CD4-positive, alpha-beta T cell treated with Interleukin-21 for 1 hour (primary cell): Measurements from ENCODE around the gene SART3.
"Not testable (repeated sequence)": the region's sequence is repeated elsewhere in the genome, so short reads cannot be mapped to it uniquely, and the experiment has no call there.

Source experiments
- DNase-seq: peaks from one replicate; pipeline ENCODE4 v3.0.0-alpha.2; 2020

SART3 gene

DNA sequence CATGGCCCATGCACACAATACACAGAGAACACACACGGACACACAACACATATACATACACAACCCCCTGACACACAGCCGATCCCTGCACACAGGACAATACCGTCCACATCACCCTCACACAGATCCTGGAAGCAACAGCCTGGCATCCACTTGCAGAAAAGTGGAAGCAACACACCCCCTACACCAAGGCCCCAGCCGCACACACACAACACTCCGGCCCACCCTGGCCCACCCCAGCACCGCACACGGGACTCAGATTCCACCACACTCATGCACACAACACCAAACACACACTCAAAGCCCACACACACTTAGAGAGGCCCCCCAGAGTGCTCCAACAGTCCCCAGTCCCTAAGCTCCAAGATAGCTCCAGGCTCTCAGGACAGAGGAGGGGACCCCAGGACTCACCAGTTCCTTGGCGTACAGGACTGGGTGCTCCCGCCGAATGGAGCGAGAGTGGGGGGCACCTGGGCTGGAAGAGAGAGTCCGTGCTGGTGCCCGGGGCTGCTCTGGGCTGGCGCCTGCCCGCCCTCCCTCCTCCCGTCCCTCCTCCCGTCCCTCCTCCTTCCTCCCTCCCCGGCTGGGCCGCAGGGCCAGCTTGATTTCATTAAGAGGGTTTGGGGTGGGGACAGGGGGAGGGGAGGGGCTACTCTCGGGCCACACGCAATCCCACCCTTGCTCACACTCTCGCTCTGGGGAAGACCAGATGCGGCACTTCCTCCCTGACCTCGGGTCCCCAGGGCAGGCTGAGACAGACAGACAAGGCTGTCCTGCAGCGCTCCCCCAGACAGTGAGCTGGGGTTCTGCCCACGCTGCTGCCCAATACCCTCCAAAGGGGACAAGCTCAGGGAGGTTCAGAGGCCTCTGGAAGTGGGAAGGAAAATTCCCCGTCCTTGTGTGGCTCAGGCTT, 36.8 kb upstream of the SART3 start, which contains the start of gene TMEM119:
TMEM119 (minus strand) TSS at position 526 of the 913 bp plus-strand sequence. CDS start 5,701 bp downstream, outside the sequence.
- DNase-seq = no peak

DNA sequence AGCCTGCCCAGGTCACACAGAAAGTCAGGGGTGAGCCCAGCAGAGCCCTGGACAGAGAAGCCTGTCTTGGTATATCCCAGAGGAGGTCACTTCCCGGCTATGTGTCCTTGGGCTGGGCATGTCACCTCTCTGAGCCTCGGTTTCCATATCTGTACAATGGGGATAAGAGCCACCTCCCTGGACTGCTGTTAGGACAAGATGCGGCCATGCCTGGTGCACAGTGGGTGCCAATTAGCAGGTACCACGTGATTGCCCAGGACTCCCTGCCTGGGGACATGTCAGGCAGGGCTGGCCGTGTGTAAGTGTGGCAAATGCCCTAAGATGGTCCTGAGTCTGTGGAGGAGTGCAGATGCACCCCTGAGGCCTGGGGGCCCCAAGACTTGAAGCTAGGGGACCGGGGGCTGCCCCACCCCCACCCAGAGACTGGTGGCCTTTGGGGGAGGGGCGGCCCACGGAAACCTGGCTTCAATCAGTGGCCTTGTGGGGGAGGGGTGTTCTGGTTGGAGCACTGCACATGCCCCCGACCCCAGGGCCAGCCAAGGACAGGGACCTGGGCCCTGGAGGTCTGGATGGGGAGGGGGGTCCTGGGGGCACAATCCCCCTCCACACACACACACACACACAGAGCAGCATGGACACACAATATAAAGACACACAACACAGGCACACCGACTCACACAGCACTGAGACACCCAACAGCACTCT, 36.0 kb upstream of the SART3 start:
- DNase-seq = no peak

DNA sequence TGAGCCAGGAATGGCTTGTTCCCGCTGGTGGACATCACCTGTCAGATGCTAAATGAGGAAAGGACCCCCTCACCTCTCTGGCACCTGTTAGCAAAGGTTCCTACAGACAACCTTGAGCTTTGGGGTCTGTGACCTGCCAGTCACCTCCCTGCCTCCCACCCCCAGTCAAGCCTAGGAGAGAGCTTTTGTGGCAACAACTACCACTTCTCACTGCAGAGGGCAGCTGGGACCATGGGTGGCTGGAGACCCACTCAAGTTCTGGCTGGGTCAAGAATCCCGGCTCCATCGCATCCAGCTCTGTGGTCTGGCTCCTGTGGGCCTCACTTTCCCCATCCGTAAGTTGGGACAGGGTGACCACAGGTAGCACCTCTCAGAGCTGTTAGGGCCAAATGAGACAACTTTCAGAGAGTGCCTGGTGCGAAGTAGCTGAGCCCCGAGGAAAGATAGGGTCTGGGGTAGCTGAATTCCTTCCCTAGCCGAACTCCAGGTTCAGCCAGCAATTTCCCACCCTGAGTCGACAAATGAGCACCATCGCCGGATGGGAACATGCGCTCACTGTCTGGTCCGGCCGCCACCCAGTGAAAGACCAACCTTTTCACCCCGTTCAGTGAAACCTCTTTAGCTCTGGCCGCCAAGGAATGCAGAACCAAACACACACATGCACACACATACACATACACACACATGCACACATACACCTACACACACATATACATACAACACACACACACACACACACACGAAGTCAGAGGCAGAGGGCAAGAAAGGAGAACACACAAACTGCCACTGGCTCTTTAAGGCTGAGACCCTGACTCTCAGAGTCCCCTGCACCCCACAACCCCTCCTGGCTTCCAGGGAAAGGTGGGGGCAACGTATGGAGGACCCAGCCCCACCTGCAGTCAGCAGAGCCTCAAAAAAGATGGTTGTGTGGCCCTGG, 35.0 kb upstream of the SART3 start:
- no peak for DNase-seq

DNA sequence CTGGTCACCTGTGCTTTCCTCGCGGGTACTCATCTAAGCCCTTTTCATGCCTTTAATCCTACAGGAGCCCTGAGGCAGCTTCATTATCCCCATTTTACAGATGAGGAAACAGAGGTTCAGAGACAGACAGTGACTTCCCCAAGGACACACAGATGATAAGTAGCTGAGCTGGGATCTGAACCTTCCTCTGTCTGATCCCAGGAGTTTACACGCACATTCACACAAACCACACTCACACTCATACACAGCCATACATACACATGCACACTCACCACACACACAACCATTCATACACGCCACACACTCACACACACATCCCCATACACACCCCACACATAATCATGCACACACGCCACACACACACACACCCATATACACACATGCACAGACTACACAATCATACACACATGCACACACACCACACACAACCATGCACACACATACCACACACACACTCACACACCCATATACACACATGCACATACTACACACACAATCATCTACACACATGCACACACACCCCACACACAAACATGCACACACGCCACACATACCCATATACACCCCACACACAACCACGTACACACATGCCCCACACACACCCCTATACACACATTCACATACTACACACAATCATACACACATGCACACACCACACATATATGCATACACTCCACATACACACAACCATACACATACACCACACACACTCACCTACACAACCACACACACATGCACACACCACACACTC, 34.2 kb upstream of the SART3 start:
- no peak for DNase-seq

DNA sequence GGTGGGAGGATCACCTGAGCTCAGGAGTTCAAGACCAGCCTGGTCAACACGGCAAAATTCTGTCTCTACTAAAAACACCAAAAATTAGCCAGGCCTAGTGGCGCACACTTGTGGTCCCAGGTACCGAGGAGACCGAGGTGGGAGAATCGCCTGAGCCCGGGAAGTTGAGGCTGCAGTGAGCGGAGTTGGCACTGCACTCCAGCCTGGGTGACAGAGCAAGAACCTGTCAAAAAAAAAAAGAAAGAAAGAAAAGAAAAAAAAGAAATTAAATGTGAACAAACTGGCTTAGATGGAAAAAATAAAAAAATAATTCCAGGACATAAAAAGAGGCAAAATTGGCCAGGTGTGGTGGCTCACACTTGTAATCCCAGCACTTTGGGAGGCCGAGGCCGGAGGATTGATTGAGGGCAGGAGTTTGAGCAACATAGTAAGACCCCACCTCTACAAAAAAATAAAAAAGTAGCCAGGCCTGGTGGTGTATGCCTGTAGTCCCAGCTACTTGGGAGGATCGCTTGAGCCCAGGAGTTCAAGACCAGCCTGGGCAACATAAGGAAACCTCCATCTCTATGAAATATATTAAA, 33.4 kb upstream of the SART3 start:
- no peak for DNase-seq

DNA sequence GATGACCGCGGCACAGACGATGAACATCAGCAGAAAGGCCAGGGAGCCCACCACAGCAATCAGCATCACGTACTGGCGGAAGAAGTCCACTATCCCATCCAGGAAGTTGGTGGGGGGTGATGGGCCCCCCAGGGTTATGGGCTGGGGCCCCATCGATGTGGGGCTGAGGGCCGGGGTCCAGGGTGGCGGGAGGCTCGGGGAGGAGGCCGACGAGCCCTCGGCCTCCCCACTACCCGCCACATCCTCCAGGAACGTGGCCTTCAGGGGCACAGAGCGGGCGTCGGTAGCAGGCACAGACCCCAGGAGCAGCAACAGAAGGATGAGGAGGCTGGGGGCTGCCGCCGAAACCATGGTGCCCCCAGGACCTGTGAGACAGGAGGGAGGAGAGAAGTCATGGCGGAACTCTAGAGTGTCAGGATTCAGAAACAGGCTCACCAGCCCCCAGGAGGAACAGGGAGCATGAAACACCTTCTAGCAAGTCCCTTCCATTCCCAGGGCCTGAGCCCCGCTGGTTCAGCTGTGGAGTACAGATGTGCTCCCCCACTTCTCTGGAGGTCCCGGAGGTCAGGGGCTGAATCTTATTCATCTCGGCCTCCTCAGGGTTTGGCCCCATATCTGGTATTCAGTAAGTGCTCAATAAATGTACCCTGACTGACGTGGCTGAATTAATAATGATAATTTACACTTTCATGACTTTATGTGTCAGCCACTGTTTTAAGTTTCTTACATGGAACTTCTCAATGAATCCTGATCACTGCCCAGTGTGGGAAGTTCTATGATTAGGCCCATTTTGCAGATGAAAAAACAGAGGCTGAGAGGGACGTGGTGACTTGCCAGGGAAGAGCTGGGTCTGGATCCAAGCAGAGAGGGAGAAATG, 31.3 kb upstream of the SART3 start:
- no peak for DNase-seq

DNA sequence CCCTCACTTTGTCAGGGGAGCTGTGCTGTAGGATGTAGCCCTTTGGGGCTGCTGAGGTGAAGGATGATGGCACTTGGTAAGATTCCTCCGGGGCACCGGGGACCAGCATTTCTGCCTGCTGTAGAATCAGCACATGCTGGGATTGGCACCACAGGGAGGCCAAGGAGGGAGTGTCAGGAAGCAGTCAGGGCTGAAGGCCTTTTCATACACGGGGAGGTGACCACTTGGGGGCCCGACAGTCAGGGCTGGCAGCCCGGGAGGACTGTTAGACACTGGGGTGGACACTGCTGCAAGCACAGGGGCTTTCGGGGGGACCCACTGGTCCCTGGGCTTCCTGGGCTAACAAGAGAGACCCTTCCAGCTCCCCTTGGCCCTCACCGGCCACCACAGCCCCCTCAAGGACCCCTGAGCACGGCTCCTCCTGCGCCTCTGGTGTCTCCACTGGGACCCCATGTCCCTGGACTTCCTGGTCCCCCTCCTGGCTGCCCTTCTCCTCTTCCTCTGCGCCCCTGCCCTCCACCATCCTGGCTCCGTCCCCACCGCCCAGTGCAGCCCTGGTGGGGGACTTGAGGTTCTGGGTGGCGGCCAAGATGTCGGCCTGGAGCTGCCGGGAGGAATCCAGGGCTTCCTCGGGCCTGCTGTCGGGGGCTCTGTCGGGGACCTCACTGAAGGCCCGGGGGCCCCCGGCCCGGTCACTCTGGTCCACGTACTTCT, 30.5 kb upstream of the SART3 start:
- DNase-seq = no peak

DNA sequence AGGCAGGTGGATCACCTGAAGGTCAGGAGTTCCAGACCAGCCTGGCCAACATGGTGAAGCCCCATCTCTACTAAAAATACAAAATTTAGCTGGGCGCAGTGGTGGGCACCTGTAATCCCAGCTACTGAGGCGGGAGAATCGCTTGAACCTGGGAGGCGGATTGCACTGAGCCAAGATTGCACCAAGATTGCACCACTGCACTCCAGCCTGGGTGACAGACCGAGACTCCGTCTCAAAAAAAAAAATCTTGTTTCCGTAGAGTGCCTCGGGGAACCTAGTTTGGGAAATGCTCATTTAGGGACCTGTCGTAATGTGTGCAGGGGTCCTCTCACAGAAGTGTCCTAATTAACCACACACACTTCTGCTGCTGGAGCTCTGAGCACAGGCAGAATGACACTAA, 29.5 kb upstream of the SART3 start:
- not testable (repeated sequence) for DNase-seq

DNA sequence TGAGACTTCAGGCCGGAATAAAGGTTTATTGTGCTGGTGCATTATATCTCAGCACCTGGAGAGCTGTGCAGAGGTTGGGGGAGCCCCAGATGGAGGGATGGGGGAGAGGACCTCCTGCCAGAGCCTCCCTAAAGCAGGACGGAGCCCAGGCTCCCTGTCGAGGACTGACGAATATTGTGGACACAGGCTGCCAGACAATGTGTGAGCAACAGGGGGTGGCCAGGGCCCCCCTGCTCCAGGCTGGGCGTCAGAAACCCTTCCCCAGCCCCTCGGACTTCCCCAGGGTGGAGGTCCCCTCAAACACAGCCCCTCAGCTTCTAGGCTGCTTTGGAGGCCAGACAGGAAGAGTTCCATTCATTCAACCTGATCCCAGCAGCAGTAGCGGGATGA, 28.9 kb upstream of the SART3 start:
- no peak for DNase-seq

DNA sequence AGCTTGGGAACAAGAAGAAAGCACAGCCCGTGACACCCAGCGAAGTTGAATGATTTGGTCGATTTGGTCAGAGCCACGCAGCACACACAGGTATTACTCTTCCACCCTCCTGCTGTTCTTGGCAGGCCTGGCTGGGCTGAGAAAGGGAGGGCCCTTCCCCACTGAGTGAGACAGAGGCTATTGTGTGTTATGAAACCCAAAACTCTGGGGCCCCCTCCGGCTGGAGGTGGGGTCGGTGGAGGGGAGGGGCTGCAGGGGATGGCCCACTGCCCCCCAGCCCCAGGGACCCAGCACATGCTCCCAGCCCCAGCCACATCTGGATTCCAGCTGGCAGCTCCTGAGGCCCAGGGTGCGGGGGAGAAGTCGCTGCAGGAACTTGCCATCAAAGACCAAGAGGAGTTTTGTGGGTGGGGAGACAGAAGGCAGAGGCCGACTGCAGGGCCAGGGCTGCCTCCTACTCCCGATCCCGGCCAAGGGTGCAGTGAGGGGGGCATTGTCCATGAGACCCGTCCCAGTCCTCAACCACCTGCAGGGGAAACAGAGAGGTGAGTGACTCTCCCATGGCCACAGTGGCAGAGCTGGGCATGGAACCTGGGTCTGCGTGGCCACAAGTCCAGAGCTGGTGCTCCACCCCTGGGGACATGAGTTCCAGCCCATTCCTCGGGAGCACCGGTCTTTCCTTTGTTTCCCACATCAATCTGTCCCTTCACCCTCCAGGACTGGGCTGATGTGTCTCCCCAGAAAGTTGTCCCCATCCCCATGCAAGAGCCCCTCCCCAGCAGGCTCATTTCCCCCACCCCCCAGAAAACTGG, 28.3 kb upstream of the SART3 start:
- no peak for DNase-seq

DNA sequence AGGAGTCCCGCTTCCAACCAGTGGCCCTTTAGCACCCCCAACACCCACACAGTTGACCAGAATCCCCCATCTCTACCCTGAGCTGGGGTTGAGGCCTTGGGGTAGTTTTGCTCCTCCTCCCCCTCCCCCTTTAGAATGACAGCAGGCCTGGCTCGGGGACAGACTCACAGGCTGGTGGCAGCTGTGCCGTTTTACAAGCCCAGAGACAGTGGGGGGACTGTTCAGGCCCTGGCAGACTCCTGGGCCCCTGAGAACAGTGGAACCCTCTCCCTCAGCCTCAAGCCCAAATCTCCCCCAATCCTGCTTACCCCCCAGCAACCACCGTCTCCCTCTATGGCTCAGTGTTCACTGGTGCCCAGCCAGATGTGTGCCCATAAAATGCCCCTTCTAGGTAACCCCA, 26.9 kb upstream of the SART3 start:
- no peak for DNase-seq

DNA sequence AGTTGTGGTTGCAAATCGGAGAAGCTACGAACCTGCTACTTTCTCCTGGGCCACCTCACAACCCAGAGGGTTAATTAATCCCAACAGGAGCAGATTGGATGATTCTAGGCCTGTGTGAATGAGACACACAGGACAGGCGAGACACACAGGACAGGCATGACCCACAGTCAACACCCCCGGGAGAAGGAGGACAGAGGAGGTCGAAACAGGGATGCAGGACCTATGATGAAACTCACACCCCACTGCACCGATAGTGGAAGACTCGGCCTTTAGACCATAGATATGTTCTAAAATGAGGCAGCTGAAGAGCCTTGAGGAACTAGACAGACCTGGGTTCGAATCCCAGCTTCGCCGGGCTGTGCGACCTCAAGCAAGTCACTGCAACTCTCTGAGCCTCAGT, 25.3 kb upstream of the SART3 start:
- no peak for DNase-seq

DNA sequence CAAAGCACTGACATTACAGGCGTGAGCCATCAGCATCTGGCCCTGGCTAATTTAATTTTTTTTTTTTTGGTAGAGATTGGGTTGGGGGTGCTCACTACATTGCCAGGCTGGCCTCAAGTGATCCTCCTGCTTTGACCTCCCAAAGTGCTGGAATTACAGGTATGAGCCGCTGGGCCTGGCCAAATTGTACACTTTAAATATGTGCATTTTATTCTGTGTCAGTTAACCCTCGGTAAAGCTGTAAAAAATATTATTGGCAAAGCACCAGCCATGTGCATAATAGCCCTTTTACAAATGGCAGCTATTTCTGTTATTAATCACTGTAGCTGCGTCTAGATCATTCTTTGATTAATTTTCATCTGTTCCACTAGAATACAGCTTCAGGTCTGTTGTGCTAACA, 24.9 kb upstream of the SART3 start:
- DNase-seq = no peak

DNA sequence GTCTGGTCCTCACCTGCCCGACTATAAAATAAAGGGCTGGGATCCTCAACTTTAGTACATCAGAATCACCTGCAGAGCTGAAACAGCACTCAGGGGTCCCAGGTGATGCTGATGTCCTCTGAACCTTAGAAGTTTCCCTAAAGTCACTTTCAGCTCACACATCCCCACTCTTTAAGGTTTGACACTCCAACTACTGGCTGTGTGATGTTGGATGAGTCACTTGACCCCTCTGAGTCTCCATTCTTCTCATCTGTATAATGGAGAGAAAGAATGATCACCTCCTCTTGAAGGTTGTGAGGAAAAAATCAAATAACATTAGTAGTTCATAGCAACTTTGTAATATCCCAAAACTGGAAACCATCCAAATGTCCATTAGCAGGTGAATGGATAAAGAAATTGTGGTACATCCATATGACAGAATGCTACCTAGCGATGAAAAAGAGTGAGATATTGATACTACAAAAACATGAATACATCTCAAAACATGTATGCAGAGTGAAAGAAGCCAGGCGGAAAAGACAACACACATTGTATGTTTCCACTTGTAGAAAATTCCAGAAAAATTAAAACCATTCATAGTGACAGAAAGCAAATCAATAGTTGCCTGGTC, 23.6 kb upstream of the SART3 start:
- no peak for DNase-seq

DNA sequence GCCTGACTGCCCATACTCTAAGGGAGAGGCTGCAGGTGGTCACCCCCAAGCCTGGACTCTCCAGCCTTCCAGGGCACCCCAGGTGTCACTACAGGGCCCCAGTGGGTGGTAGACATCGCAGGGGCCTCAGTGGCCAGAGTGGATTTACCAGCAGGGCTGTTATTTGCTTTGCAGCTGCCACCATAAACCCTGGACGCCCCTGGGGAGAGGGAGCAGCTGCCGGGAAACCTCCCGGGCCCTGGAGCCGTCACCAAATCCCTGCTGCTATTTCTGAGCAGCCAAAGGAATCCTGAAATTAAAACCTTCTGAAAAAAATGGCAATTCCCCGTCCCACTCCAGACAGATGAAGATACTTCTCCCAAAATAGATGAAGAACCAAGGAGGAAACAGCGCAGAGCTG, 23.0 kb upstream of the SART3 start:
- DNase-seq = no peak

DNA sequence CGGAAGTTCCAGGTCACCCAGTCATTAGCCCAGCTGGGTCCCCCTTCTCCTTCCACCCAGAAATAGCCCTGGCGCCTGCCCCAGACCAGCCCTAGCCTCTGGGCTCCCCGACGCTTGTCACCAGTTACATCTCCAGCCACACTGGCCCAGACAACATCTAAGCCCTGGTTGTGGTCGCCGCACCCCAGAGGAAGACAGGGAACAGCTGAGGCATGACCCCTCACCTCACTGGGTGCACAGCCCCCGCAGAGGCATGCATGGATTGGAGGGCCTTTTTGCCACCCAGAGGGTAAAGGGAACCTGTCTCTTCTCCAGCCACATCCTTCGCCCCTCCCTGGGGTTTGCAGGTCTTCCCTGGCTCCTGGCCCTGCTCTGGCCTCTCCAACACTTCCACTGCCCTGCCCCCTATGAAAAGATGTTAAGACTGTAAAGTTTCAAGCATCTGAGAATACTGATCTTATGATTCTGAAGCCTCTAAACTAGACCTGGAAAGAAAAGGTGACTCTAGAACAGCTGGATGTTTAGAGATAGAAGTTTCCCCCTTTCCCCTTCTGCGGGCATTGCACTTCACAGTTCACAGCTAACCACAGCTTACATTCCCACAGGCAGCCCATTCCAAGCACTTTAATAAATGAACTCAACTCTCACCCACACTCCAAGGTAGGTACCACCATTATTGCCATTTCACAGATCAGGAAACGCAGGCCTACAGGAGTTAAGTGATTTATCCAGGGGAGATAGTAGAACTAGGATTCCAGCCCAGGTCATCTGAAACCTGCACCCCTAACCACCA, 22.2 kb upstream of the SART3 start:
- DNase-seq = no peak

DNA sequence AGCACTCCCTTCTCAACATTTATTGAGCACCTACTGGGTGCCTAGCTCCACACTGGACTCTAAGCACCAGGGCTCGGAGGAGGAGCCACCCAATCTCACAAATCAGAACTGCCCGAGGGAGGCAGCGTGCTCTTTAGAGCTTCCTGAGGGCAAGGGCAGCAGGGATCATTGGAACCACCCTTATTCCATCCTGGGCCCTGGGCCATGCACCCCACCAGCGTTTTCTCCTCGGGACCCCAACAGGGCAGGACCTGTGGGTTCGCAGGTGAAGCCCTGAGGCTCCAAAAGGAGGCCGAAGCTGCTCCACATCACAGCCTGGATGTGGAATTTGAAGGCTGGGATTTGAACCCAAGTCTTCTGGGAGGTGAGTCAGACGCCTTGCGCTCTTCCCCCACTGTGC, 21.5 kb upstream of the SART3 start:
- DNase-seq = no peak
